Activated T-cell treated with anti-CD3 and anti-CD28 coated beads, Interleukin-2, amount 50 U/mL, for 48 hours (primary cell): ENCODE measurements around the gene SPINT1.

Experiments
- DNase-seq, 2 experiments: peaks; one replicate each; pipeline ENCODE4 v3.0.0-alpha.2; 2020

The SPINT1 gene

GRCh38 chr15:40894681-40895448 is 51.0 kb downstream of the SPINT1 start:
- peak; percentile 76 for DNase-seq

- no peak for DNase-seq
Observed at GRCh38 chr15:40899536-40900207, 55.8 kb downstream of the SPINT1 start.

GRCh38 chr15:40900256-40901052 is 56.6 kb downstream of the SPINT1 start:
- no peak for DNase-seq

GRCh38 chr15:40901053-40901443 is 57.2 kb downstream of the SPINT1 start:
- DNase-seq = no peak

- no peak for DNase-seq
Observed at GRCh38 chr15:40902605-40903561, 59.0 kb downstream of the SPINT1 start.

GRCh38 chr15:40904552-40905201 is 60.8 kb downstream of the SPINT1 start:
- no peak for DNase-seq

- peak; percentile 87 to 92 for DNase-seq
Observed at GRCh38 chr15:40906091-40906990, 62.5 kb downstream of the SPINT1 start.

- DNase-seq = peak; percentile 68 to 73
Observed at GRCh38 chr15:40906991-40907802, 63.3 kb downstream of the SPINT1 start.
